Inflammatory macrophage (primary cell): ENCODE results near the gene DRAXIN.

Experiments used
- DNase-seq, 2 donors: peaks; one replicate each; pipeline ENCODE4 v3.0.0-alpha.2; 2020 to 2022
- total RNA-seq, 18 experiments: gene quantifications; one replicate each; lab custom pipeline; 2026; ENCODE audit warnings: mixed read lengths in 6 of 18, inconsistent platforms in 2 of 18; lab: John Stamatoyannopoulos, UW

Gene DRAXIN, protein sequence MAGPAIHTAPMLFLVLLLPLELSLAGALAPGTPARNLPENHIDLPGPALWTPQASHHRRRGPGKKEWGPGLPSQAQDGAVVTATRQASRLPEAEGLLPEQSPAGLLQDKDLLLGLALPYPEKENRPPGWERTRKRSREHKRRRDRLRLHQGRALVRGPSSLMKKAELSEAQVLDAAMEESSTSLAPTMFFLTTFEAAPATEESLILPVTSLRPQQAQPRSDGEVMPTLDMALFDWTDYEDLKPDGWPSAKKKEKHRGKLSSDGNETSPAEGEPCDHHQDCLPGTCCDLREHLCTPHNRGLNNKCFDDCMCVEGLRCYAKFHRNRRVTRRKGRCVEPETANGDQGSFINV
- 0.63 to 11.5 (median 3.3) reads per million in 18 experiments for total RNA-seq

DNA sequence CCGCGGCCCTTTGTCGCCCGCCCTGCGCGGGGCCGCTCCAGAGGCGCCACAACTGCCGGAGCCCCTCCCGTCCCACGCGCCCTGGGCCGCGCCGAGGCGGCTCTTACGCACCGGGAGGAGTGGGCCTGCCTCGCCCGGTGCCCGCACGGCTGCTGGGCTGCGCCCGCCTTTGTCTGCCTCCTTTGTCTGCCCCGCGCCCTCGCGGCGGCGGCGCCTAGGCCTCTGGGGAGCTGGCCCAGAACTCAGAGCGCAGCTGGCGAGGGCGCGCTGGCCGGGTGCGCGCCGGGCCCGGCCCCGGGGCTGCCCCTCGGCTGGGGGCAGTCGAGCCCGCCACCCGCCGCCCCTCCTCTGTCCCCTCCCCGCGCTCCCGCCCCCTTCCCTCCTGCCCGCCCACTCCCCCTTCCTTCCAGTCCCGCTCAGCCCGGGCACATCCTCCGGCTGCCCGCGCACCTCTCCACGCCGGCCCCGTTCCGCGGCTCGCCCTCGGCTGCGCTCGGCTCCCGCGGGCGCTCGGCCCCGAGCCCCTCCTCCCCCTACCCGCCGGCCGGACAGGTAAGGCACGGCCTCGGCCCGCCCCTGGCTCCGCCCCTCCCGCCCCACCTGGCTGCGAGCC, at the start of gene DRAXIN:
Gene DRAXIN, plus strand, starts transcription at position 409 of the 613 bp plus-strand sequence. CDS start 14,549 bp downstream, outside the sequence.
- DNase-seq = no peak

DNA sequence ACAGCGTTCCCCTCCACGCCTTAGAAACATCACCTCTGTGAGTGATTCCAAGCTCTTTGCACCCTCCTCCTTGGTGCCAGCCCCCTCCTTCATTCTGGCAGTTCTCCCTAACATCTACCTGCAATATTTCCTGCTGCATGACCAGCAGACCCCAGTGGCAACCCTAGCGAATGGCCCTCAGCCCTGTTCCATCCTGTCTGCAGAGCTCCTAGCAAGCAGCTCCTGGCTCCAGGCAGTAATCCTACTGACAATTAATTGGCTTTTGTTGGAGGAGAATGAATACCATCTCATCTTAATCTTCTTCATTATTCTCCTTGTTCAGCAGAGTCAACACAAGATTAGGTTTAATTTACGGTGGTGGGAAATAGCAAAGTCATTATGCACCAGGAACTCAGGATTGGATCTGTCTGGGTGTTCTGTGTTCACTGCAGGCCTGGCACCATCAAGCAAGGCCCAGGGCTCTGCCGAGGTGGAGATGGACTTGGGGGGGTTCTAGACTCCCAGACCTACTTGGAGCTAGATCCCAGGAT, 49.7 kb upstream of the DRAXIN start:
- no peak for DNase-seq

DNA sequence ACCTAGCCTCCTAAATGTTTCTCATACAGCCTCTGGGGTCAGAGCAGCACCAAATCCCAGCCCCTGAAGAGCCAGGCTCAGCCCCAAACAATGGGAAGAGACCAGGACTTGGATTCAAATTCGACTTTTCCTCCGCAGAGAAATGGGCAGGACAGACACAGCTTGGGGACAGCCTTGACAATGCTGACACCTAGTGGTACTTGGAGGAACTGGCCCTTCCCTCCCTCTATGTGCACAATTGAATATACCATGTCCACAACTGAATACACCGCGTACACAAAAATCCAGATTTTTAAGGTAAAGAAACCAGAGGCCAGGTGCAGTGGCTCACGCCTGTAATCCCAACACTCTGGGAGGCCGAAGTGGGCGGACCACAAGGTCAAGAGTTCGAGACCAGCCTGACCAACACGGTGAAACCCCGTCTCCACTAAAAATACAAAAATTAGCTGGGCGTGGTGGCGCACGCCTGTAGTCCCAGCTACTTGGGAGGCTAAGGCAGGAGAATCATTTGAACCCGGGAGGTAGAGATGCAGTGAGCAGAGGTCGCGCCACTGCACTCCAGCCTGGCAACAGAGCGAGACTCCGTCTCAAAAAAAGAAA, 49.0 kb upstream of the DRAXIN start:
- DNase-seq = peak; percentile 75

DNA sequence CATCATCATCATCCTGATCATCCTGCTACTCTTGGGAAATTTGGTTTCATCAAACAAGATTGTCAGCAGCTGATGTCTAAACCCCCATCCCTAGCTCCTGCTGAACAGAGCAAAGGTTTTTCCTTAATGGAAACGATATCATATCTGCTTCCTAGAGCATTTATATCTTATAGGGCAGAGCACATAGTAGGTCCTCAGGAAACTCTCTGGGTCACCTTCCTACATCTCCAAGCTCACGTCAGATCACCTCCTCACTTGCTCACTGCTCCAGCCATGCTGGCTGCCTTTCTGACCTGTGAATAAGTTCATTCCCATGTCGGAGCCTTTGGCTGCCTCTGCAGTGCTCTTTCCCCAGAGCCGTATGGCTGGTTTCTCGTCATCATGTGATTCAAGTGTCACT, 47.7 kb upstream of the DRAXIN start:
- no peak for DNase-seq

DNA sequence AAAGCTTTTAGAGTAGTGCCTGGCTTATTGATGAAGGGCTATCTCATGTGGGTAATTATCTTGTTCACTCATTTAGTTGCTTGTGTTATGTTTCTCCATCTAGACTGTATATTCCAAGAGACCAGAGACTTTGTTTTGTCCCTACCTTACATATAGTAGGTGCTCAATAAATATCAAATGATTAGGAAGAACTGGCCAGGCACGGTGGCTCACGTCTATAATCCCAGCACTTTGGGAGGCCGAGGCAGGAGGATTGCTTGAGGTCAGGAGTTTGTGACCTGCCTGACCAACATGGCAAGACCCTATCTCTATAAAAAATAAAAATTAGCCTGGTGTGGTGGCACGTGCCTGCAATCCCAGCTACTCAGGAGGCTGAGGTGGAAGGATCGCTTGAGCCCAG, 46.2 kb upstream of the DRAXIN start:
- DNase-seq = no peak

DNA sequence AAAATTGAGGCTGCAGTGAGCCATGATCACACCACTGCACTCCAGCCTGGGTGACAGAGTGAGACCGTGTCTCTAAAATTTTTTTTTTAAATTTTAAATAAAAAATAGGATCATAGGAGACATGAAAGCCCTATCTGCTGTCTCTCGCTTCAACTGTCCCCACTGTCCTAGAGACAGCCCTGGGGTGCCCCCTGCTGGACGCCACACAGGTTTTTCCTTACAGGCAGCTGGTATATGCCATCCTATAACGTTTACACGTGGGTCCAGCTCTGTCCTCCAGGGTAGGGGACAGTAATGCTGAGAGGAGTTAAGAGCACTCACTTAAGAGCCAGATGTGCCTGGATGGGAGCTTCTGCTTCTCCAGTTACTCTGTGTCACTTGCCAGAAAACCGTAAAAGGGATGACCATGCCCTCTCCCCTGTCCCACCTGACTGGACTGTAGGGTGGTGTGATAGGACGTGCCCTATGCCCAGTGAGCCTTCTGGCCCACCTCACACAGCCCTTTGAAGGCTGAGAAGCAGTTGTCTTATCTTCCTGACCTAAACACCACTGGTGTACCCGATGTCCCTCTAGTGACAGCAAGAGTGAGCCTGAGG, 45.7 kb upstream of the DRAXIN start:
- peak; percentile 73 to 86 for DNase-seq

DNA sequence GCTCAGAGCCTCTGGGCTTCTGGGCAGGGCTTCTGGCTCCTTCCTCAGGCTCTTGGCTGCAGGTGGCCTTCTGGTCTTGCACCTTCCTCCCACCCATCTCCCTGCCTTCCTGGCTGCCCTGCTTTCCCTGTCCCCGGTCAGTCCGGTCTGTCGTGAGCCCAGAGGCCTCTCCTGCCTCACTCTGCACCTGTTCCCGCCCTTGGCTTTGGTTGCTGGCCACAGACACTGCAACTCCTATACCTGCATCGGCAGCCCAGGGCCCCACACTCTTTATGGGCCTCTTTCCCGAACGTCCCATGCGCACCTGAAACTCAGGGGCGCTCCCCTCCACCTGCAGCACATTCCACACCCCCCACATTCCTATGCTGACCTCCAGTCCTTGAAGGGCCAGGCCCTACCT, 45.2 kb upstream of the DRAXIN start:
- no peak for DNase-seq

DNA sequence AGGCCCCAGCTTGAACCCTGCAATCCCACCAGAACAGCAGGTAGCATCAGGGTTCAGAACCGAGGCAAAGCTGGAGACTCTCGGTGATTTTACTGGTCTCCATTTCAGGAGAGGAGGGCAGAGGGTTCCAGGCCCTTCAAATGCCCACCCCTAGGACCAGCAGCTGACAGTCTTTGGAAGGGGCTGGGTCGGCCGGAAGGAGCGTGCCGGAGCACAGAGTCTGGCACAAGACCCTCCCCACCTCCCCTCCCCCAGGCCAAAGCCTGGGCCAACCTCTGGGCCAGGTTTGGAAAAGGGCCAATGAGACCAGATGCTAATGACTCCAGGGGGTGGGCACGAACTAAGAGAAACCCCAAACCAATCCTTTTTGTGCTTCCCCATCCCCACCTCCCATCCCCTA, 44.2 kb upstream of the DRAXIN start:
- no peak for DNase-seq

DNA sequence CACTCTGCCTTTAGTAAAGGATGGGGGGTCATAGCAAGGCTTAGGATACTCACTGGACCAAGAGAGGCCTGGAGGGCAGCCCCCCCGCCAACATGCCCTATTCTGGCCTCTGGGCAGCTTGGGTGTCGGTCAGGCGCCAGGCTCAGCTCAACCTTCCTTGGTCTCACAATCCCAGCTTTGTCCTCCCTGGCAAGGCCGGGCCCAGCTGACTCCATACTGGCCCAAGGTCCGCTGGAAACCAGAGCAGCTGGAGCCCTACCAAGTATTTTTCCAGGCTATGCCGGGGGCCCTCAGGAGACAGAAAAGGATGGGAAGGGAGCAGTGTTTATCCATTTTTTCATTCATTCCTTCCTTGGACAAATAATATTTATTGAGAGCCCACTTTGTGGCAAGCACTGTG, 43.5 kb upstream of the DRAXIN start:
- DNase-seq = no peak

DNA sequence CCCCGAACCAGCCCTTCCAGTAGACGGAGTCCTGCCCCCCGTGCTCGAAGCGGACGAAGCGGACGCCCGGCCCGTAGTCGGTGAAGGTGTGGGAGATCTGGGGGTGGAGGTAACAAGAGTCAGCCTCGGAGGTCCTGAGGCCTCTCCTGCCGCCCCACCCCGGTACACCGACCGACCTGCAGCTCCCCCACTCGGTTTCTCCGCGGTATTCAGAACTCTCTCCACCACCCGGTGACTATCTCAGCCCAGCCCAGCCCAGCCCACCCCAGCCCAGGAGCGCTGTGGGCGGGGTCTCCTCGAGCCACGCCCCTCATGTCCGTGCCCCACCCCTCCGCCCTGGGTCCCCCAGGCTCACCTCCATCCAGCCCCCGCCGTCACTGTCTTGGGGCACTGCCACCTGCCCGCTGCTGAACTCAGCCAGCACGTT, 42.8 kb upstream of the DRAXIN start:
- DNase-seq = no peak

DNA sequence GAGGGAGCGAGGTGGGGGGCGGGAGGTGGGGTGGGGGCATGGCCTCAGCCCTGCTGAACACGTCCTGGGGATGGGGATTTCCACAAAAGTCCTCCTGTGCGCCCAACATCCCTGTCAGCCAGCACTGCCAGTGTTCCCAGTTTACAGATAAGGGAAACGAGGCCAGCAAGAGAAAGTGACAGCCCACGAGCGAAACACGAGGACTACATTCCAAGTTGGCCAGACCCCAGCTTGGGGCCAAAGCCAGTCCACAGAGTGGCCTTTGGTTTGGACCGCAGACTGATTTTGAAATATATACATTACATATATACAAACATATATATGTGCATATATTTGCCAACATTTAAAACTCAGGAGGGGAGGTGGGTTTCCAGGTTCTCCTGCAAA, 42.3 kb upstream of the DRAXIN start:
- no peak for DNase-seq

DNA sequence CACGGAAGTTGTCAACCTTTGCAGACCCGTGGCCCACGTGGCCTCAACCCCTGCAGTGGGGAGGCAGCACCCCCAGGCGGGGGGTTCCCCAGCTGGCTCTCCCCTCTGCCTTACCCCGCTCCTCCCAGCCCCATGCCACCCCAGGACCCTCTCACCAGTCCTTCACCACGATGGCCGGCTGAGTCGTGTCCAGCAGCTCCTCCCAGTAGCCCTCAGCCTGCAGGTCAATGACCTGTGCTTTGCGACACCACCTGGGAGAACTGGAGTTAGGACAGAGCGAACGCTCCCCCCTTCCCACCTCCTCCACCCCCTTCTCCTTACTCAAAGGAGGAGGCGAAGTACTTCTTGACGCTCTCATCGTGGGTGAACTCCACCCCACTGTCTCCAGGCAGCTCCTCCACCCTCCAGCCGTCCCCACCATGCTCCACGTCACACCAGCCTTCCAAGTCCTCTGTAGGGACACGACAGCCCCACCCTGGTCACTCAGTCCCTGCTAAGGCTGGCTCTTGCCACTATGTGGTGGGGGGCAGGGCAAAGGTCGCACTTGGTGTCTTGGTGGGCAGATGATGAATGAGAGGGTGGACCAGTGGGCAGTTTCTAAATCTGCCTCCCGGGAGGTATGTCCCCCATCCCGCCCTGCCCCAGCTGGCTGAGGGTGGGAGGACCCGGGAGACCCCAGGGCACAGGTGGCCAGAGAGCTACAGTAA, 41.7 kb upstream of the DRAXIN start:
- DNase-seq = no peak

DNA sequence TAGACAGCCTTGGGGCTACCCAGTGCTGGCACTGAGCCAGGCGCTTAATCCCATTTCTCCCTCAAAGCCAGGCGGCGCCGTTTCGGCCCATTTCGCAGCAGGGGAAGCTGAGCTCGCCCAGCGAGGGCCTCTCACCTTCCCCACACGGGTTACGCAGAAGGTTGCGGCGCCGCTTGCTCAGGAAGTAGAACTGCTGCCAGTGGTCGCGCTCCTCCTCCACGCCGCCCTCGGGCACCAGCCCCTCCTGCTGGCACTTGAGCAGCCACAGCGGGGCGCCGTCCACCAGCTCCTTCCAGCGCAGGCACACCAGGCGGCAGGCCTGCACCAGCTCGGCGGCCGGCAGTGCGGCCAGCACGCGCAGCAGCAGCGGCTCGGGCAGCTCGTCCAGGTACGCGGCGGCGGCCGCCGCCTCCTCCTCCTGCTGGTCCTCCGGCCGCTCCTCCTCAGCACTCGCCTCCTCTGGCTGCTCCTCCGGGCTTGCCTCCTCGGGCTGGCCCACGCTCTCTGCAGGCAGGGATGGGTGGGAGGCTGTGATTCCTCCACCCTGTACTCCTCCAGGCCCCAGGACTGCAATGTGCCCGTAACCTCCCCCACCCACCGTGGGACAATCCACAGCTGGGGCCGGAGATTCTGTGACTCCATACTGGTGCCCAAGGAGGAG, 41.0 kb upstream of the DRAXIN start:
- DNase-seq = peak; percentile 62 to 79

DNA sequence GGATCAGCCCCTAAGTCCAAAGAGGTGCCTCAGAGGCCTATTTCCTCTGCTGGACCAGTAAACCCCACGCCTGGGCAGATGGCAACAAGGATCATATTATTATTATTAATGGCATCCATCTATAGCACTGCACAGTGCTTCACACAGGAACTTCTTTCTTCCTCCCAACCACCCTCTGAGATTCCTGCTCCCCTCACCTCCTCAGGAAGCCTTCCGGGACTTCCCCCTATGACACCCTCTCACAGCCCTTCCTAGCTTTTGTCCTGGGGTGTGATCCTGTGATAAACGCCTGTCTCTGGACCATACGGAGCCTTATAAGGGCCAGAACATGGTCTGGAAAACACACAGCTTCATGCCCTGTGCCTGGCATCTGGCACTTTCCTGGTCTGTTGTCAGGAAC, 40.5 kb upstream of the DRAXIN start:
- no peak for DNase-seq

DNA sequence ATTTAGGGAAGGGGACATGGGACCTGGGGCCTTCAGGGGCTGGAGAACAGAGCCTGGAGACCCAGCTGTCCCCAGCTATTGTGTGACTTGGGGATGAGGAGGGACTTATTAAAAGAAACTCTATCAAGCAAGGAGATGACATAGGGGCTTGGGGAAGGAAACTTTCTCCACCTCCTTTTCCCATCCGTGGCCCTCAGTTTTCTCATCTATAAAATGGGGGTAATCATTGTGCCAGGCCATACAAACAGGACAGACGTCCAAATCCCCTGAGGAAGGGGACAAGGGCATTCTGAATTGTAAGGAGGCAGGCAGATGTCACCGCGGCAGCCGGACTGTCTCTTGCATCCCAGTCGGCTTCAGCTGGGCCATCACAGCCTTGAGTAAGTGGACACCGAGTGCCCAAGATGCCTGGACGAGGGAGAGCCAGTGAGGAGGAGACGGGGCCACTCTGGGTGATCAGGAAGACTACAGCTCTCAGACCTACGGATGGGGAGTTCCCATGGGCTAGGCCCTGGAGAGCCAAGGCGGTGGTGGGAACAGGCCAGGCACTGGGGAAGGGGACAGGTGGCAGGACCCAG, 39.2 kb upstream of the DRAXIN start:
- no peak for DNase-seq

DNA sequence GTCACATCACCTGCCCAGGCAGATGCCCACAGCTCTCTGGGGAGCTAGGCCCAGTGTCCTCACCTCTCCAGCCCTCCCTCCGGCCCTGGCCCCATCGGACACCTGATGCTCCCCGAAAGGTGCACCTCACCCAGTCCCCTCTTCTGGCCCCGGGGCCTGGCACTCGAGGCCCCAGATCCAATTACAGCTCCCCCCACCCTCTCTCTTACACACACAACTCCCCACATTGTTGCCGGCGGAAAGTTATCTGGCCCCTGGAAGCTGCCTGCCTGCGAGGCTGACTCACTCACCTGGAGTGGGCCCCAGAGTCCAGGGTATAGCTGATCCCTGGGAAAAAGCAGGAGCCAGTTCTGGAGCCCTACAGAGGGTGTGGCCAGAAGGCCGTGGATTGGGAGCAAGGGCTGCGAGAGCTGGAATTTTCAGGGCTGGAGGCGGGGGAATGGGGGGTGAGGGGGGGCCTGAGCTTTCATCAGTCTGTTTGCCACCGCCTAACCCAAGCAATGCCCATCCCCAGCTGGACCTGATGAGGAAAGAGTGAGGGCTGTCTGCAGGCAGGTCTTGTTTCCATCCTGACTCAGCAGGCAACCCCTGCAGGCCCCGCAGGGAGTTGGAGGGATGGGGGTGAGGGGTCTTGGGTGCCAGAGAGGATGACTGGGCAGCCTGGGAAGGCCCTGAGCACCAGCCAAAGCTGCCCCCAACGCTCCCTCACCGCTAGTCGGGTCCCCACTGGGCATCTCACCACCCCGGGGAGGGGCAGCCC, 38.2 kb upstream of the DRAXIN start:
- no peak for DNase-seq

DNA sequence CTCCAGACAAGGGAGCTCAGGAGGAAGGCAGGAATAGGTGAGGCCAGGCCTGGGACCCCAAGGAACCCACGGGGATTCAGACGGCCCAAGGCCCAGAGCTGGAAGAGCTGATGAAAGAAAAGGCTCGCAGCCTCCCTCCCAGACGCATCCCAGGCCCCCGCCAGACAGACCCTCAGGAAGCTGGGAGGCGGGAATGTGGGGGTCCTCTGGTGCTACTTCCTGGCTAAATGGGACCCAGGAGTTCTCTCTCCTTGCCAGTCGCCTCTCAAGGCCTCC, 37.7 kb upstream of the DRAXIN start:
- DNase-seq = no peak

DNA sequence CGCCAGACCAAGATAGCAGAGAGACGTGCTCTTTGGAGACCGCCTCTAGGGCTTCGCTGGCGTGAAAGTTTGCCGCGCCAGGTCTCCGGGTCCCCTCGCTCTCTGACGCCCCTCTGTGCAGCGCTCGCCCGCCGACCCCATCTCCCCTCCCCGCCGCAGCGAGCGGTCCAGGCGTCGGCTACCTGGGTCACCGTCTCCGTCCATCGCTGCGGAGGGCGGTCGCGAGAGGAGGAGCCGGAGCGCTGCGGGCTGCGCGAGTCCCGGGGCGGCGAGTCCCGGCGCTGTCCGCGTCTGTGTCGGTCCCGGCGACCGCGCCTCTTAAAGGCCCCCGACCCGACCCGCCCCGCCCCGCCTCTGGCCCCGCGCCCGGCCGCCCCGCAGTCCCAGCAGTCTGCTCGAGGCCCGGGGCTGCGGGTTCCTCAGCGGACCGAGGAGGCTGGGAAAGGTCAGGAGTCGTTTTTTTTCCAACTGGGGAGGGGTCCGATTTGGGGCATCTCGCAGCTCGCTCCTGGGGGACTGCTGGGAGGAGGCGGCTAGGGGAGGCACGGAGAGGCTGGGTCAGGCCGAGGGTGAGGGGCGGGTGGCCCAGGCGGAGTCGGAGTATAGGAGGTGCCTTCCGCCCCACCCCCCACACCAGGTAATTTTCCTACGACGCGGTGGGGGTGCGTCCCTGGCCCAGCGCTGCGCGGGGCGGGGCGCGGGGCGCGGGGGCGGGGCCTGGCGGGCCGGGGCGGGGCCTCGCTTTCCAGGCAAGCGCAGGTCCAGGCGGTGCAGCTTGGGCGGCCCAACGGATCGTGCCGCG, 37.2 kb upstream of the DRAXIN start, which contains the start of the genes FBXO2 and FBXO44:
Gene FBXO2, minus strand, starts transcription at position 293 of the 802 bp plus-strand sequence. Its CDS starts 89 bp downstream, at position 204.
Gene FBXO44, plus strand, starts transcription at position 741 of the 802 bp plus-strand sequence. CDS start 959 bp downstream, outside the sequence.
- peak in 1 of 2 donors; percentile 24 for DNase-seq

DNA sequence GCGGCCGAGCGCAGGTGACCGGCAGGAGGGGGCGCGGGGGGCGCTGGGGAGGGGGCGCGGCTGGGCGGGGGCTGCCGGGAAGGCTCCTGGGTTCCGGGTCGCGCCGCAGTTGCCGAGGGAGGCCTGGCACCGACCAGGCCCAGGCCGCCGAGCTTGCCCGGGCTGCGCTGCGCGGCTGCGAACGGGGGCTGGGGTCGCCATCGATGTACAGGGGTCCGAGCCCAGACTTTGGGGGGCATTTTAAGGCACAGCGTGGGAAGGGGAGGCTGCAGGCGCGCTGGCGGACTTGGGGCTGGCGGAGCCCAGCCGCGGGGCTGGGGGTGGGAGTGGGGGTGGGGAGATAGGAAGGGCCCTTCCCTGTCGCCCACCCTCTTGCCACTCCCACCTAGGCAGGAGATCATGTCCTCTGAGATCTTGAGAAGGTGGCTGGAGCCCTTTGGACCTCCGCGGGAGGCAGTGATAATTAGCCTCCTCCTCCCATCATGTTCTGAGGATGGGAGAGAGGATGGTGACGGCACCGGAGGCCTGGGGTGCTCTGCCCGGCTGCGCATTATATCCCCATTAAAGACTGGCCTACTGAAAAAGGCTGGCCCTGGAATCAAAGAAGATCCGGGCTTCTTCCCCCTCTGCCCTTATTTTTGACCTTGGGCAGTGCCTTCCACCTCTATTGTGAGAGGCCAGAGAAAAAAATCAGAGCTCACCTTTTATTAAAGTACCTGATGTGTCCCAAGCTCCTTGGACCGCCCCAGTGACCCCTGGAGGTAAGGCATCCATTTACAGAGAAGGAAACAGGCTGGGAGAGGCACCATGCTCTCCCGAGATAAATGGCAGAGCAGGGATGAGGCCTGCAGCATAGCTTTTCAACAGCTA, 36.3 kb upstream of the DRAXIN start:
- DNase-seq = no peak
